ENCODE measurements around the gene FOXJ3. TPM values are rescaled to one million over a fixed set of nuclear protein-coding genes. Genes with fewer than 3 reads are reported as not detected.

FOXJ3 gene
- total RNA-seq, 4 donors from 2014 or later, result 34.5 to 40.0 (median 36.1) TPM

DNA sequence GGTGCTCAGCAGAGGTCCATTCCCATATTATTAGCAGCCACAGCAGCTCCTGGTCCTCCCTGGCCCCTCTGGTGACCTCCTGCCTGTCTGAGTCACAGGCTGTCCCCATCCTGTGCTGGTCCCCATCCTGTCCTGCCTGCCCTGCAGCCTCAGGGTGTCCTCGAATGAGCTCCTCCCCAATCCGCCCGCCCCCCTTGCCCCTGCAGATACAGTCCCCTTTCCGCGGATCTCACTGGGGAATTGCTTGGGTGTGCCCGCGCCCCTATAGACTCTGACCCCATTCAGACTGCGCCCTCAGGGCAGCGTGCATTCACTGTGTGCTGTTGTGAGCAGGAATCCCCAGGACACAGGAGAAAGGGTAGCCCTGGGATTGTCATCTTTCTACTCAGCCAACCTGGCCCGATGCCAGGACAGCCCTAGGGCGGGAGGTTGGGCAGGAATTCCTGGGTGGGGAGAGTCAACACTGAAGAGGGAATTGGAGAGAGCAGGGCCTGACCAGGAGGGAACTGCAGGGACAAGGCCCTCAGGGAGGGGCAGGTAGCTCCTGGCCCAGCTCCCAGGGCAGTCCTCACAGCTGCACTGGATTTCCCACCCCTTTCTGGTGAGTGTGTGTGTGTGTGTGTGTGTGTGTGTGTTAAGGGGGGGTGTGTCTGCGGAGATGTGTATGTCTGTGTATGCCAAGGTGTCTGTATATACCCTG lies 169.4 kb downstream of the FOXJ3 start:
- no peak overlapping the region for H3K27ac ChIP-seq (replicated peaks in 1 of 4)
- WGBS, result 52% methylated on average over 10 of the region's 12 CpGs

DNA sequence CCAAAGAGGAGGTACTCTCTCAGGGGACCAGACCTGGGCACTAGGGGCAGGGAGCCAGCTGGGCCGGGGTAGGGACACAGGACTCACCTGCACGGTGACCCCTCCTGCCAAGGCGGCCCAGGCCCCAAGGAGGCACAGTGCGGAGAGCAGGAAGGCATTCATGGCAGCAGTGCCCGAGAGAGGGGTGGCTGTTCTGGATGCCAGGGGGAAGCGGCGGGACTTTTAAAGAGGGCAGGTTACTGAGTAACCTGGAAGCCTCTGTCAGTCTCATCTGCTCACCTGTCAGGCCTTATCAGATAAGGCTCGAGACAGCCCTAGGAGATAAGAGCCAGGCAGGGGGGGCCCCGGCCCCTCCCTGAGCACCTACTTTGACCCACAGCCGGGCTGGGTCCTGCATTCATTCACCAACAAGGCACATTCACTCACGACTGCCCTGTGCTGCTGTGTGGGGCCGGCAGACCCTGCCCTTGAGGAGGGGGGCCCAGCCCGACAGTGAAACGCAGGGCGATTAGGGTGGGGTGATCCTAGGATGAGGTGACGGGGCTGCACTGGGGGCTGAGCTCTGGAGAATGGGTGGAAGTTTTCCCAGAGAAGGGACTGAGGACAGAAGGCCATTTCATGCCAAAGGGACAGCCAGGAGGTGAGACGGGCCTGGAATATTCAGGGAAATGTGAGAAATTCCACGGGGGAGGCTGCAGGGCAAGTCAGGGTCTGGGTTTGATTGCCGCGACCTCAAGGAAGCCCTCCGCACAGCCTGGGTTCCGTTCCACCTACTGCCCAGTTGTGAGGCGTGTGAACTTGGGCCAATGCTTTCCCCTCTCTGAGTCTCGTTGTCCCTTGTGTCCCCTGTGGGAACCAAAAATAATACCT lies 170.2 kb downstream of the FOXJ3 start, which contains the start of gene GUCA2A:
TSS of gene GUCA2A (minus strand) at position 195 of the 870 bp plus-strand sequence. CDS start at position 162, 33 bp downstream.
- 83% methylated on average over 21 of the region's 24 CpGs for WGBS
- intact Hi-C loops (cut with DNase I), result no loop called here

More for the DNA sequence above, 169.4 kb downstream of the FOXJ3 start:
- Histone ChIP-seq H3K27me3 (peaks cover 0 to 52% (median 0%) of the 10 kb centered on the region in 4 donors), H3K36me3 (no peaks in the 10 kb centered on the region), H3K4me1 (peaks cover 9 to 16% (median 11%) of the 10 kb centered on the region in 4 donors), H3K4me3 (no peak overlapping the region), H3K9me3 (peaks cover 0 to 9% (median 4%) of the 10 kb centered on the region in 4 donors)
- intact Hi-C loops (cut with DNase I), result no loop called here
- DNase-seq (ENCODE audit: extremely low spot score), result no peak
- TF ChIP-seq POLR2A (IDR thresholded peaks at IDR 0.05; ENCODE audit: low read depth), result no peak
- TF ChIP-seq EP300 (IDR thresholded peaks at IDR 0.05), result no peak
- TF ChIP-seq, protein P1, sequence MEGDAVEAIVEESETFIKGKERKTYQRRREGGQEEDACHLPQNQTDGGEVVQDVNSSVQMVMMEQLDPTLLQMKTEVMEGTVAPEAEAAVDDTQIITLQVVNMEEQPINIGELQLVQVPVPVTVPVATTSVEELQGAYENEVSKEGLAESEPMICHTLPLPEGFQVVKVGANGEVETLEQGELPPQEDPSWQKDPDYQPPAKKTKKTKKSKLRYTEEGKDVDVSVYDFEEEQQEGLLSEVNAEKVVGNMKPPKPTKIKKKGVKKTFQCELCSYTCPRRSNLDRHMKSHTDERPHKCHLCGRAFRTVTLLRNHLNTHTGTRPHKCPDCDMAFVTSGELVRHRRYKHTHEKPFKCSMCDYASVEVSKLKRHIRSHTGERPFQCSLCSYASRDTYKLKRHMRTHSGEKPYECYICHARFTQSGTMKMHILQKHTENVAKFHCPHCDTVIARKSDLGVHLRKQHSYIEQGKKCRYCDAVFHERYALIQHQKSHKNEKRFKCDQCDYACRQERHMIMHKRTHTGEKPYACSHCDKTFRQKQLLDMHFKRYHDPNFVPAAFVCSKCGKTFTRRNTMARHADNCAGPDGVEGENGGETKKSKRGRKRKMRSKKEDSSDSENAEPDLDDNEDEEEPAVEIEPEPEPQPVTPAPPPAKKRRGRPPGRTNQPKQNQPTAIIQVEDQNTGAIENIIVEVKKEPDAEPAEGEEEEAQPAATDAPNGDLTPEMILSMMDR (IDR thresholded peaks at IDR 0.05), result no peak
- no peak for TF ChIP-seq POLR2AphosphoS5 (IDR thresholded peaks at IDR 0.05)

DNA sequence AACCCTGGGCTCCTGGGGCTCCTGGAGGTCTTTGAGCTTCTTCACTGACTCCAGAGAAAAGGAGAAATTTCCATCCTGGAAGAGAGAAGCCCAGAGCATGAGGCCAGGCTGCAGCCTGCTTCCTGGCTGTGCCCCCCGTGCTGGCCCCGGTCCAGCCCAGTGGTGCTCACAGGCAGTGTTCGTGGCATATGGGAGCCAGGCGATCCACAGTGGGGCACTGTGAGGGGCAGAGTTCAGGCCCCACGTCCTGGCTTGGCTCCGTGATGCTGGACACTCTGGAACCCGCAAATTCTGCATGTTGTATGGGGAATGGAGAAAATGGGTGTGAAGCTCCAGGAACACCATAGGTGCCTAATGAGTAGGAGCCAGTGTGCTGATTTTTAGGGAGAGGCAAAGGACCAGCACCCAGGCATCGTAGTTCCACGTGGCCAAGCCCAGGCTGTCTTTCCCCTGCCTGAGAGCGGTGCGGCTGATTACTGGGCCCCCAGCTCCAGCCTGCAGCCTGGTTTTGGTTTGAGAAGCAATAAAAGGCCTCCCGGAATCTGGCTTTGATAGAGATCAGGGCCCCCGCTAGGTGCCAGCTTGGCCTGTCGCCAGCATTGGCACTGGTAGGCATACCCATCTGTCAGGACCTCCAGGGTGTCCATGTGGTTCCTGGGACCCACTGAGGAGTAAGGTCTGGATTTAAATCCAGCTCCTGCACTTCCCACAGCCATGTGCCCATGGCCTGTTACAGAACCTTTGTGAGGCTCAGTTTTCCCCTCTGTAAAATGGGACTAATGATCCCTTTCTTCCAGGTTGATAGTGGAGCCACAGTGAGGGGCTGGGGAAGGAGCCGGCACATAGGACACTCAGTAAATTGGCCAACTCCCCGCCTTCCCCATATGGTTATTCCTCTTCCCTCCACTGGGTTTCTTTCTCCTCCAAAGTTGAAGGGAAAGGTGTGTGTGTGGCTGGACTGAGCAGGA lies 171.2 kb downstream of the FOXJ3 start:
- Histone ChIP-seq H3K27ac (replicated peaks in 1 of 4) (no peak overlapping the region), H3K27me3 (peaks cover 0 to 44% (median 0%) of the 10 kb centered on the region in 4 donors), H3K4me3 (no peak overlapping the region), H3K36me3 (no peaks in the 10 kb centered on the region), H3K9me3 (peaks cover 0 to 20% (median 8%) of the 10 kb centered on the region in 4 donors), H3K4me1 (peaks cover 9 to 16% (median 11%) of the 10 kb centered on the region in 4 donors)
- intact Hi-C loops (cut with DNase I), result no loop called here
- no peak for DNase-seq (ENCODE audit: extremely low spot score)
- WGBS, result 94% methylated on average over 9 of the region's 16 CpGs
- TF ChIP-seq POLR2A (IDR thresholded peaks at IDR 0.05; ENCODE audit: low read depth), result no peak
- no peak for TF ChIP-seq EP300 (IDR thresholded peaks at IDR 0.05)
- no peak for TF ChIP-seq POLR2AphosphoS5 (IDR thresholded peaks at IDR 0.05)
- TF ChIP-seq, protein P1 (IDR thresholded peaks at IDR 0.05), result no peak

More for the DNA sequence above, 170.2 kb downstream of the FOXJ3 start, which contains the start of gene GUCA2A:
- peaks cover 0 to 13% (median 8%) of the 10 kb centered on the region in 4 donors for H3K9me3 ChIP-seq
- no peak for DNase-seq (ENCODE audit: extremely low spot score)
- no peak within 1 kb of the TSS for H3K27ac ChIP-seq (replicated peaks in 1 of 4)
- H3K36me3 ChIP-seq, result no peaks in the 10 kb centered on the region
- H3K27me3 ChIP-seq, result peaks cover 0 to 45% (median 0%) of the 10 kb centered on the region in 4 donors
- TF ChIP-seq, protein P1 (IDR thresholded peaks at IDR 0.05), result no peak
- TF ChIP-seq POLR2A (IDR thresholded peaks at IDR 0.05; ENCODE audit: low read depth) (no peak), EP300 (IDR thresholded peaks at IDR 0.05) (no peak), POLR2AphosphoS5 (IDR thresholded peaks at IDR 0.05) (no peak)
- peaks cover 9 to 16% (median 11%) of the 10 kb centered on the region in 4 donors for H3K4me1 ChIP-seq
- H3K4me3 ChIP-seq, result no peak within 1 kb of the TSS

DNA sequence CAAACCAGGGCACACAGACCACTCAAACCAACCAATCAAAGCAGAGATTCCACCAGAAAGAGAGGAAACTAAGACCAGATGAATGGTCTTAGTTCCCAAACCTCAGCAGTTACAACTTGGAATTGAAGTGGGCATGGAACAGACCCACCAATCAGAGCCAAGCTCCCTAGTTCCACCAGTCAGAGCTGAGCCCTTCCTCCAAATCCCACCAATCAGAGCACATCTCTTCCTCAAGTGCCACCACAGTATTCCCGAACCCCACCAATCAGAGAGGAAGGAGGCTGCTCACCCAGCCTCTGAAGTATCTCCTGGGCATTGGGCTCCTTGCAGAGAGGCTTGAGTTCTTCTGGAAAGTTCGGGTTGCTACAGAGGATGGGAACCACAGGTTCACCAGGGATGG lies 171.9 kb downstream of the FOXJ3 start:
- no CpG with 5 or more reads among the region's 2 CpGs for WGBS
- Histone ChIP-seq H3K27ac (replicated peaks in 1 of 4) (no peak overlapping the region), H3K36me3 (no peaks in the 10 kb centered on the region), H3K27me3 (peaks cover 0 to 36% (median 0%) of the 10 kb centered on the region in 4 donors), H3K4me1 (peaks cover 9 to 16% (median 11%) of the 10 kb centered on the region in 4 donors), H3K9me3 (peaks cover 0 to 20% (median 8%) of the 10 kb centered on the region in 4 donors), H3K4me3 (no peak overlapping the region)
- DNase-seq (ENCODE audit: extremely low spot score), result no peak
- TF ChIP-seq, protein P1 (IDR thresholded peaks at IDR 0.05), result no peak
- TF ChIP-seq POLR2A (IDR thresholded peaks at IDR 0.05; ENCODE audit: low read depth) (no peak), POLR2AphosphoS5 (IDR thresholded peaks at IDR 0.05) (no peak), EP300 (IDR thresholded peaks at IDR 0.05) (no peak)
- intact Hi-C loops (cut with DNase I), result no loop called here

Data from esophagus muscularis mucosa (tissue), 4 donors.